NB4 (cell line): Measurements from ENCODE around the gene EDAR.

ENCODE experiments used
- DNase-seq: peaks from one replicate; pipeline ENCODE4 v3.0.0; 2010; ENCODE audit warnings: low read depth
- H3K4me3 ChIP-seq: one replicate; pipeline ENCODE4 v1.5.1; 2011; ENCODE audit warnings: mild to moderate bottlenecking, low read depth, low read length, moderate library complexity
- MAX ChIP-seq: IDR thresholded peaks from 2 replicates; pipeline ENCODE4 v1.6.1; 2011; ENCODE audit warnings: low read depth, low read length
- MYC ChIP-seq: IDR thresholded peaks from 2 replicates; pipeline ENCODE4 v1.6.1; 2011; ENCODE audit warnings: low read depth, low read length
- POLR2A ChIP-seq: IDR thresholded peaks from 2 replicates; pipeline ENCODE4 v1.6.1; 2011; ENCODE audit warnings: mild to moderate bottlenecking; ENCODE audit not compliant: insufficient read length; ENCODE audit errors: extremely low read depth
- TF ChIP-seq, protein P1 (sequence below): IDR thresholded peaks from one replicate; pipeline ENCODE4 v1.5.1; 2012; ENCODE audit warnings: low read depth, low read length

EDAR gene

GRCh38 chr2:108923736-108924579 is 65.1 kb downstream of the EDAR start:
- no peak for DNase-seq
- H3K4me3 ChIP-seq = no peak overlapping the region
- TF ChIP-seq, protein P1, sequence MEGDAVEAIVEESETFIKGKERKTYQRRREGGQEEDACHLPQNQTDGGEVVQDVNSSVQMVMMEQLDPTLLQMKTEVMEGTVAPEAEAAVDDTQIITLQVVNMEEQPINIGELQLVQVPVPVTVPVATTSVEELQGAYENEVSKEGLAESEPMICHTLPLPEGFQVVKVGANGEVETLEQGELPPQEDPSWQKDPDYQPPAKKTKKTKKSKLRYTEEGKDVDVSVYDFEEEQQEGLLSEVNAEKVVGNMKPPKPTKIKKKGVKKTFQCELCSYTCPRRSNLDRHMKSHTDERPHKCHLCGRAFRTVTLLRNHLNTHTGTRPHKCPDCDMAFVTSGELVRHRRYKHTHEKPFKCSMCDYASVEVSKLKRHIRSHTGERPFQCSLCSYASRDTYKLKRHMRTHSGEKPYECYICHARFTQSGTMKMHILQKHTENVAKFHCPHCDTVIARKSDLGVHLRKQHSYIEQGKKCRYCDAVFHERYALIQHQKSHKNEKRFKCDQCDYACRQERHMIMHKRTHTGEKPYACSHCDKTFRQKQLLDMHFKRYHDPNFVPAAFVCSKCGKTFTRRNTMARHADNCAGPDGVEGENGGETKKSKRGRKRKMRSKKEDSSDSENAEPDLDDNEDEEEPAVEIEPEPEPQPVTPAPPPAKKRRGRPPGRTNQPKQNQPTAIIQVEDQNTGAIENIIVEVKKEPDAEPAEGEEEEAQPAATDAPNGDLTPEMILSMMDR = no peak
- TF ChIP-seq MAX (no peak), POLR2A (no peak), MYC (no peak)

DNA sequence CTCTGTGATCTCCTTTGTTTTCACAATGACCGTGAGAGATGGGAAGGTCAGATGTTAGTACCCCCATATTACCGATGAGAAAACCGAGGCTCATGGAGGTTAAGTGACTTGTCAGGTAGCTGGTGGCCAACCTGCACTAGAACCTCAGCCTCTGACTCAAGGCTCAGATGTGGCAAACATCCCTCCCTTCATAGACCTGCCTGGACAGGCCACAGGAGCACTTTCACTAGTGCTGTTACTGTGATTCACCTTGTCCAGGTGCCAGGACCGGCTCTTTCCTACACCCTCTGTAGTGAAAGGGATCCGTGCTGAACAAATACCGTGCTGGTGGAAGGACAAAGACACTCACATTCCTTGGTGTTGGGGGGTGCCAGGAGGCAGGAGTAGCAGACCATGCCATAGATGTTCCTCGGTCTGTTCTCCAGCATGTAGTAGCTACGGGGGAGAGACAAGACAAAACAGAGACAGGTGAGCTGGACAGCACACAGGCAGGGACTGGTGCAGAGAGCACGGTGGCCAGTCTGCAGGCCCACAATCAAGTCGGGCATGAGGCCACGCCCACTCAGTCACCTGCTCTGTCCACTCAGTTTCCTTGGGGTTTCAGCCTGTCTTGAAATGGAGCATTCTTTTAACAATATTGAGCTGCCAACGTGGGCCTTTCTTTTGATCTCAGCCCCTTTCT is 65.9 kb downstream of the EDAR start:
- no peak for DNase-seq
- no peak overlapping the region for H3K4me3 ChIP-seq
- no peak for TF ChIP-seq MAX
- TF ChIP-seq, protein P1 = no peak

- TF ChIP-seq POLR2A = no peak
- TF ChIP-seq MAX = no peak
- TF ChIP-seq MYC = no peak
- TF ChIP-seq, protein P1 = no peak
- H3K4me3 ChIP-seq = no peak overlapping the region
- no peak for DNase-seq
These were observed 66.7 kb downstream of the EDAR start for GRCh38 chr2:108922141-108922915.

DNA sequence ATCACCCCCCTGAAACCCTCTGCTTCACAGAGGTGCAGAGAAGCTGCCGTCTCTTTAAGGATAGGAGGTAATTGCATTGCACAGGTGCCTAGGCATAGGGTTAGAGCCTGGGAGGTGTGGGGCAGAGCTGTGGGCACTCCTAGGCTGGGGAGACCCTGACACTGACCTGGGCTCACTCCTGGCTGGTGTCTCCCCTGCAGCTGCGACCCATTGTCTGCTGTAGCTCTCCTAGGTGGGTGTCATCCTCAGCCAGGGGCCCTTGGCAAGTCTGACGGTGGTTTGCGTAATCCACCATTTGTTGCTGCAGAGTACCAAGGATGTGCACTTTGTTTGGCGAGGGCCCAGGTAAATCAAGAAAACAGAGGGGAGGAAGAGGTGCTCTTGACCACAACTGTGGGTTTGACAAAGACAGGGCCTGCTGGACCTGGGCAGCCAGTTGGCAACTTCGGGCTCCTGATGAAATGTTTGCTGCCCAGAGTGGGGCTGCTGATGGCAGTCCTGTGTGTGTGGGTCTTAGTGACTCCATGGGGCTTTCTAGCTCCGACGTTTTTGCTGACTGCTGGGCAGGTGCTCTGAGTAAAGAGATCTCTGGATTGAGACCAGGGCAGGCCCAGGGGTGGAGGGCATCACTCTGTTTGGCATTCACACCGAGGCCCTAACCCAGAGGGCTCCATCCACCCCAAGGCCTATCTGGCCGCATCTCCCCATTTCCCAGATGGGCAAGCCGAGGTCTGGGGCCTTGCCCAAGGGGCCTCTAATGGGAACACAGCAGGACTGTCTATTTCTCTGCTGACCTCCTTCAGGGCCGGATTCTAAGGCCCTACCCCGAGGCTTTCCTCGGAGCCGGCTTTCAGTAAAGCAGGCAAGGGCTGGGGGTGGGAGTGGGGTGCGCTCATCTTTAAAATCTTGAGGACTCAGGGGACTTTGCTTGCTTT is 67.7 kb downstream of the EDAR start:
- TF ChIP-seq POLR2A (no peak), MYC (no peak), MAX (no peak)
- TF ChIP-seq, protein P1 = no peak
- no peak overlapping the region for H3K4me3 ChIP-seq
- DNase-seq = no peak

DNA sequence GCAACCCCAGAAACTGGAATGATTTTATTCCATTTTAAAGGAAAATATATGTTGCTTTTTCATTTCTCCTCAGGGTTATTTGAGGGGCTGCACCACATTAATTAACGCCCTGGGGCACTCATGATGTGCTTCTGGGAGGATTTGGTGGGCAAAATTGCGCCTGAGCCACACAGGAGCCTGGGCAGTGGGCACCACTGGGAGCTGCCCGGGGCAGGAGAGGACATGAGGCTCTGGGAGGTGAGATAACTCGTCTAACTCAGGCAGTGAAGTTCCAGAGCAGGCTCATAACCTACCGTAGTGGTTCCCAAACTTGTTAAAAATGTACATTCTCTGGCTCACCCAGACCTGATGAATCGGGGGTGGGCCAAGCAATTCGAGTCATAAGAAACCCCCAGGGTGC is 68.3 kb downstream of the EDAR start:
- H3K4me3 ChIP-seq = no peak overlapping the region
- TF ChIP-seq, protein P1 = no peak
- no peak for TF ChIP-seq MYC
- TF ChIP-seq POLR2A = no peak
- TF ChIP-seq MAX = no peak
- DNase-seq = no peak
